SH-SY5Y (cell line): ENCODE results near the gene IQCK.

Source experiments
- GATA2 ChIP-seq: IDR thresholded peaks from 2 replicates; pipeline ENCODE4 v1.6.1; 2011; ENCODE audit warnings: mild to moderate bottlenecking, low read depth, low read length
- GATA3 ChIP-seq: IDR thresholded peaks from 2 replicates; pipeline ENCODE4 v1.6.1; 2011; ENCODE audit warnings: low read depth, mild to moderate bottlenecking, low read length, moderate library complexity

GRCh38 chr16:19881783-19882182 is 163.7 kb downstream of the IQCK start:
- TF ChIP-seq GATA3 (no peak), GATA2 (no peak)
